HTR-8/SVneo (cell line): ENCODE results near the gene ZNRF4.

ENCODE experiments used
- DNase-seq: peaks from one replicate; pipeline ENCODE4 v3.0.0; 2011; ENCODE audit warnings: low spot score, mixed read lengths; ENCODE audit not compliant: insufficient read length
- FAIRE-seq: peaks from 2 replicates; lab custom pipeline; 2011; peaks lifted over from hg19 to GRCh38; lab: Jason Lieb, UNC

The ZNRF4 gene

GRCh38 chr19:5497297-5497696, 42.1 kb downstream of the ZNRF4 start:
- FAIRE-seq (no peak), DNase-seq (no peak)

- FAIRE-seq: no peak
- no peak for DNase-seq
Measured at GRCh38 chr19:5498830-5499550, 43.8 kb downstream of the ZNRF4 start.

GRCh38 chr19:5501907-5502306, 46.7 kb downstream of the ZNRF4 start:
- FAIRE-seq (no peak), DNase-seq (no peak)

GRCh38 chr19:5503598-5503997, 48.4 kb downstream of the ZNRF4 start:
- no peak for DNase-seq

GRCh38 chr19:5504114-5504513, 48.9 kb downstream of the ZNRF4 start:
- FAIRE-seq: no peak
- no peak for DNase-seq

More at GRCh38 chr19:5503598-5503997, 48.4 kb downstream of the ZNRF4 start:
- no peak for FAIRE-seq
